ENCODE data around the gene SKOR1.

The SKOR1 gene

DNA sequence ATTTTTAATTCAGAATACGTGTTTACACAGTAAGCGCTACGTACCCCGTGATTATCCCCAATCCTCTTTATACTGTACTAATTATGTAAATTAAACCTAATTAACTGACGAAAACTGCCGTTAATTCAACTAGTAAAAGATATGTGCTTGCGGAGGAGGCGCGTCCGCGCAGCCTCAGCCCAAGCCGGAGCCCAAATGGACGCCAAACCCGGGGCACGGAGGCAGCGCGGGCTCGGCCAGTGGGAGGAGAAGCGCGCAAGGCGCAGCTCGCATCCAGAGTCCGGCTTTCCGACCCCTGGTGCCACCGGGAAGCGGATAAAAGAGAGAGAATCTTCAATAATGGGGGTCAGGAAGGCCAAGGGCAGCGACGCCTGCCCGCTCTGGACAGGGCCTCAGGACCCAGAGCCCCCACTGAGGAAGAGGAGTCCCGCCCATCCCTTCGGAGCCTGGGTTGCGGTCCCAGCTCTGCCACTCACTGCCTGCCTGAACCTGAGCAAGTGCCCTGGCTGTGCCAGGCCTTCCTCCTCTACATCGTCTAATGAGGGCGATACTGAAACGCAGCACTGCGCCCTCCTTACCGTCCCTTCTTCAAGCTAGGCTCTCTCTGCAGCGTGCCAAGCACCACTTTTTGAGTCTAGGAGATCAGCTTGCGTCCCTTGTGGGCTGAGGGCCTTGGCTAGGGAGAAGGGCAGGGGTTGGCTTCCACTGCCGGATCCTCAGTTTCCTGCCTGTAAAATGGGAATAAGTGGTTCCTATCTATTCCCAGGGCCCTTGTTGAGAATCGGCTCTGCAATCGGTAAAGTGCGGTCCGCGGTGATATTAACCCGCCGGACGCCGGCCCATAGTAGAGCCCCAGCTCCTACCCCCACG is 5.0 kb upstream of the SKOR1 start:
- no peak for DNase-seq

DNA sequence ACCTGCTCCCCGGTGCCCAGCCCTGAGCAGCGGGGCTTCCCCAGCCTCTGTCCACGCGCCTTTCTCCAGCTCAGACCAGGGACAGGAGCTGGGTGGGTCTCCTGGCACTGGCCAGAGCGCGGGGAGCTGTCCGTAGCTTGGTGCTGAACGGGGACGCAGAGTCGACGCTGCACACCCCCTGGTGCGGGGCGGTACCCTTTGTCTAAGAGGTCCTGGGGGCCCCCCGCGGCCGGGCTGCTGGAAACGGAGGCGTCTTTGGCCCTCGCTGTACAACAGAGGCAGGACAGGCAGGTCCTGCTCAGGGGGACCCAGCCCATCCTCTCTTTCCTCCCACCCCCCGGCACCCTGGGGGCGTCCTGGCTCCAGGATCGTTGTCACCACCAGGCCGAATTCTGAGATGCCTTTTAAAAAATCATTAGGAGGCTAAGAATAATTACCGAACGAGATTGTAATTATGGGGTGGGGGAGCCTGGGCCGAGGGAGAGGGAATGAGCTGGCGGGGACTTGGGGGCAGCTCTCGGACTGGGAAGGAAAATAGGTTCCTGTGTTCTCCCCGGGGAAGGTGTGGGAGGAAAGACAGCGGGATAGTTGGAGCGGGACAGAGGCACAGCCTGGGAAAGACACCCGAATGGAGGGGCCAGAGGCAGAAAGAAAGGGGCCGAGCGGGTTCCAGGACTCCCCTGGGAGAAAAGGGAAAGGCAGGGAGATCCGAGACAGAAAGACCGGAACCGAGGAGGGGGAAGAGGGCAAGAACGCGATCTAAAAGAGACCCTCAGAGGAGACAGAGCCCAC is 4.1 kb upstream of the SKOR1 start:
- no peak for DNase-seq

DNA sequence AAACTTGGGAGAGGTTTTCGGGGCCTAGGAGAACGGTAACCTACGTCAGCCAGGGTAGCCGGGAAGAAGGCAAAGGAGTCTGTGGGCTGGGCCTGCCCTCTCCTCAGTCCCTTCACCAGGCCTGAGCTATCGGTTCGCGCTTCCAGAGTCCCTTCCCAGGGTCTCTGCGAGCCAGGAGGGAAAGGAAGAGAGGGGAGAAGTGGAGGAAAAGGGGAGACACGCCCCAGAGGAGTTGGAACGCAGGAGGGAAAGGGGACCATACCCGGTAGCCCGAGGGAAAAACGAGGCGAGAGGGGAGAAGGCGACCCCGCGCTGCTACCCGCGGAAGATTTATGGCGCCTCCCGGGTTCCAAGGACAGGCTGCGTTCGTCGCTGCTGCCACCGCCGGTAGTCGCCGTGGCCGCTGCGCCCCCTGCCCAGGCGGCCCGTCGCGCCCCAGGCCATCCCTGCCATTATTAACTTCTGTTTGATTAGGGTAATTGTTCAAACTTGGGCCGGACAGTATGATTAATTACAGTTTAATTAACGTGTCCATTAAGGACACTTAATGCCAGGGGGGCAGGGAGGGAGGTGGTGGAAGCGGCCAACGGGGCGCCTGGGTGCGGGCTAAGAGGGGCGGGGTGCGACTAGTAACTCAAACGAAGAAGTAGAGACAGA is 3.4 kb upstream of the SKOR1 start:
- no peak for DNase-seq

DNA sequence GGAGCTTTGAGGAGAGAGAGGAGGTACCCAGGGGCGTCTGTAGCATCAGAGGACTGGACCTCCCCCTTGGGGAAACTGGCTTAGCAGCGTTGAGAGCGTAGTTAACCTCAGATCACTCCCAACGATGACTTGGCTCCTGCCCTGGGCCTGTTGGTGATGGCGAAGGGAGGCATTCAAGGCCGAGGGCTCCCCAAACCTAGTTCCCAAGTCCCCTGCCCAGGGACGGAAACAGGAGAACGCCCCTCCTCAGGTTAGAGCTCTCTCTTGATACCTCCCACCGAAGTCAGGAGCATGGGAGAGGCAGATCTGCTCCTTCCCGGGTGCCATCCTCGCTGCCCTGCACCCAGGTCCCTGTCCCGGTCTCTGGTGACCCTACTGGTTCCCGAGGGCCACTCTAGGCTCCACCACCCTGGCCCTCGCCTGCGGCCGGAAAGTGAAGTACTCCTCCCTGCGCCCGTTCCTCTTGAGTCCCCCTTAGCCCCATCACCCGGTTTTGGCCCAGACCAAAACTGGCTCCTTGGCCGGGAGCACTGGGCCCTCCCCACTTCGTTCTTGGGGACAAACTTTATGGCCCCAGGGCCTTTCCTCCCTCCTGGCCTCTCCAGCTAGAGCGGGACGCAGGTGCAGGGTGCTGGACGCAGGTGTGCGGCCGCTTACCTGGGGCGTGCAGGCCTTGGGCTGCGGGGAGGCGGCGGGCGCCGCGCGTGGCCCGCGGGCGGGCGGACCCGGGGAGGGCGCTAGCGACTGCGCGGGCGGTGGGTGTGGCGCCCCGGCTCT is 2.6 kb upstream of the SKOR1 start:
- no peak for DNase-seq

DNA sequence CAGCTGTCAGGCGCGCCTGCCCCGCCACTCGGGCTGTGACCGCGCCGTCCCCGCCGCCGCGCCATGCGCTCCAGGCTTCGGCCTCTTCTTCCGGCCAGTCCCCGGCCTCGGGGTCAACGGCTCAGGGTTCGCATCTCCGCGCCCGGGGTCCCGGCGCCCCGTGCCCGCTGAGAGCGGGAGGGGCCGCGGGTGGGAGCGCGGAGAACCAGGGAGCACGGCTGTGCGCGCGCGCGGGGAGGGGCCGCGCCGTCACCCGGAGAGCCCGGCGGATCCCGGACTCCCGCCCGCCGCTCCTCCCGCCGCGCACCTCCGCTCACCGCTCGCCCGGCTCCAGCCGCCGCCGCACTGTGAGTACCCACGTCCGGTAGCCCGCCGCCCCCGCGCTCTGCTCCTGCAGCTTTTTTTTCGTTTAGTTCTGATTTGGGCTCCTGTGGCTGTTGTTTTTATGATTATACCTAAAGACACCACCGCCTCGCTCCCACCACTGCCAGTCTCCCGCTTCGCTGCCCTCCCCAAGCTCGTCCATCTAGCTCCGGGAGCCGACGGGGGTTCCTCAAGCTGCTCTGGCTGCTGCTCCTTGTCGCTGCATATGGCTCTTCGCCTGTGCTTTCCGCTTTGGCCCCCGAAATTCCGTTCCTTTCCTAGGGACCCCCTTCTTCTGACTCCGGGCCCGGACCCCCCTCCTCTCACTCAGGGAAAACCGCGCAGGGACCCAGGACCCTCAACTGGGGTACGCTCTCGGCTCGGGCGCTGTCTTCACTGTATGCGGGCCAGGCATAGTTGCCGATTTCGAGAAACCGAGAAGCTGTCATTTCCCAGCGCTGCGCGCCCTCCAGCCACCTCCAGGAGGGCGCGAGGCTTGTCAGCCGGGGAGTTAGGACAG is 1.8 kb upstream of the SKOR1 start:
- DNase-seq: no peak

DNA sequence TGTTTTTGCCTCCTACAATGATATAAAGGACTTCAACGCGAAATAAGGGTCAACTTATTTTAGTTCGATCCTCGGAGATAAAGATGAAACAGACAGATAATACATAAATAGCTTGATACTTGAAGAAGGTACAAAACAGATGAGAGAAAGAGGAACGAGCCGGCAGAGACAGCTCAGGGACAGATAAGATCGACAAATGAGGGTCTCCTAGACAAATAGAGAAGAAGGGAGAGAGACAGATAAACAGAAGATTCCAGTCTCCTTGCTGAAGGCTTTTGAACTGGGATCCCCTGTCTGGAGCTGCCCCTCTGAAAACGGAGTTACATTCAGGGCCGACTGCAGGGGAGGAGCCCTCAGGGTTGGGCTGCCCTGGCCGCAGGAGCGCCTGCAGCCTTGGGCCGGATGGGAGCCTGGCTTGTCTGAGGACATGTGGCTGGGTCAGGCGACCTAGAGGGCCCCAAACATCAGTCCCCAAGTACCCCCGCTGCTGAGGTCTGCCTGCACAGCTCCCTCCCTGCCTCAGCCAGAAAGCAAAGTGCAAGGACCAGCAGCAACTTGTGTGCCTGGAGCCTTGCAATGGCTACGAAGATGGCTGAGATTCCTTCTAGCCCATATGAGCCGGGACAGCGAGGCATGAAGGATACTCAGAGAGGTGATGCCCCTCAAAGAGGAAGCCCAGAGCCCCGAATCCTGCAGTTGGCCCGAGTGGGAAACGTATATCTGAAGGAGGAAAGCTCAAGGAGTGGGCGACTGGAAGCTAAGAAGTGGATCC is 926 bp upstream of the SKOR1 start:
- DNase-seq: no peak

DNA sequence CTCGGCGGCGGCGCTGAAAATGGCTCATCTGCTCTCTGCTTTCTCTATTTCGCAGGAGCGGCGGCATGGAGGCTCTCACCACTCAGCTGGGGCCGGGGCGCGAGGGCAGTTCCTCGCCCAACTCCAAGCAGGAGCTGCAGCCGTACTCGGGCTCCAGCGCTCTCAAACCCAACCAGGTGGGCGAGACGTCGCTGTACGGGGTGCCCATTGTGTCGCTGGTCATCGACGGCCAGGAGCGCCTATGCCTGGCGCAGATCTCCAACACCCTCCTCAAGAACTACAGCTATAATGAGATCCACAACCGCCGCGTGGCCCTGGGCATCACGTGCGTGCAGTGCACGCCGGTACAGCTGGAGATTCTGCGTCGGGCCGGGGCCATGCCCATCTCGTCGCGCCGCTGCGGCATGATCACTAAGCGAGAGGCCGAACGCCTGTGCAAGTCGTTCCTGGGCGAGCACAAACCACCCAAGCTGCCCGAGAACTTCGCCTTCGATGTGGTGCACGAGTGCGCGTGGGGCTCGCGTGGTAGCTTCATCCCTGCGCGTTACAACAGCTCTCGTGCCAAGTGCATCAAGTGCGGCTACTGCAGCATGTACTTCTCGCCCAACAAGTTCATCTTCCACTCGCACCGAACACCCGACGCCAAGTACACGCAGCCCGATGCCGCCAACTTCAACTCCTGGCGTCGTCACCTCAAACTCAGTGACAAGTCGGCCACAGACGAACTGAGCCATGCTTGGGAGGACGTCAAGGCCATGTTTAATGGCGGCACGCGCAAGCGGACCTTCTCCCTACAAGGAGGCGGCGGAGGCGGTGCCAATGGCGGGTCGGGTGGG is 790 bp downstream of the SKOR1 start:
- no peak for DNase-seq

DNA sequence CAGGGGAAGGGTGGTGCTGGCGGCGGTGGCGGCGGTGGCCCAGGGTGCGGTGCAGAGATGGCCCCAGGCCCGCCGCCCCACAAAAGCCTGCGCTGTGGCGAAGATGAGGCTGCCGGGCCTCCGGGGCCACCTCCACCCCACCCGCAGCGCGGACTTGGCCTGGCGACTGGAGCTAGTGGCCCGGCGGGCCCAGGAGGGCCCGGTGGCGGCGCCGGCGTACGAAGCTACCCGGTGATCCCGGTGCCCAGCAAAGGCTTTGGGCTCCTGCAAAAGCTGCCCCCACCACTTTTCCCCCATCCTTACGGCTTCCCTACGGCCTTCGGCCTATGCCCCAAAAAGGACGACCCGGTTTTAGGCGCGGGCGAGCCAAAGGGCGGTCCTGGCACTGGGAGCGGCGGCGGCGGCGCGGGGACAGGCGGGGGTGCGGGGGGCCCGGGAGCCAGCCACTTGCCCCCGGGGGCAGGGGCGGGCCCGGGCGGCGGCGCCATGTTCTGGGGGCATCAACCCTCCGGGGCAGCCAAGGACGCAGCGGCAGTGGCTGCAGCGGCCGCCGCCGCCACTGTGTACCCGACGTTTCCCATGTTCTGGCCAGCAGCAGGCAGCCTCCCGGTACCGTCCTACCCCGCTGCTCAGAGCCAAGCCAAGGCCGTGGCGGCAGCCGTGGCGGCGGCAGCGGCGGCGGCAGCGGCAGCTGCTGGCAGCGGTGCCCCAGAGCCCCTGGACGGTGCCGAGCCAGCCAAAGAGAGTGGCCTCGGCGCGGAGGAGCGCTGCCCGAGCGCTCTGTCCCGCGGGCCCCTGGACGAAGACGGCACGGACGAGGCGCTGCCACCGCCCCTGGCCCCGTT is 1.6 kb downstream of the SKOR1 start:
- no peak for DNase-seq

DNA sequence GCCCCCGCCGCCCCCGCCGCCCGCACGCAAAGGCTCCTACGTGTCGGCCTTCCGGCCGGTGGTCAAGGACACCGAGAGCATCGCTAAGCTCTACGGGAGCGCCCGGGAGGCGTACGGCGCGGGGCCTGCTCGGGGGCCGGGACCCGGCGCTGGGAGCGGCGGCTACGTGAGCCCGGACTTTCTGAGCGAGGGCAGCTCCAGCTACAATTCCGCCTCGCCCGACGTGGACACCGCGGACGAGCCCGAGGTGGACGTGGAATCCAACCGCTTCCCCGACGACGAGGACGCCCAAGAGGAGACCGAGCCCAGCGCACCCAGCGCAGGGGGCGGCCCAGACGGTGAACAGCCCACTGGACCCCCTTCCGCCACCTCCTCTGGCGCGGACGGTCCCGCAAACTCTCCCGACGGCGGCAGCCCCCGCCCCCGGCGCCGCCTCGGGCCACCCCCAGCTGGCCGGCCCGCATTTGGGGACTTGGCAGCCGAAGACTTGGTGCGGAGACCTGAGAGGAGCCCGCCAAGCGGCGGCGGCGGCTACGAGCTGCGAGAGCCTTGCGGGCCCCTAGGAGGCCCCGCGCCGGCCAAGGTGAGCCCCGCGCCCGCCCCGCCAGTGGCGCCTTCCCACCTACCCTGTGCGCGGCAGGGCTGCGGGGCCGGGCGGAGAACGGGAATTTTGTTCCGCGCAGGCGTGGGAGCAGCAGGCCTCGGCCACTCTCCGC is 2.4 kb downstream of the SKOR1 start:
- DNase-seq: no peak

DNA sequence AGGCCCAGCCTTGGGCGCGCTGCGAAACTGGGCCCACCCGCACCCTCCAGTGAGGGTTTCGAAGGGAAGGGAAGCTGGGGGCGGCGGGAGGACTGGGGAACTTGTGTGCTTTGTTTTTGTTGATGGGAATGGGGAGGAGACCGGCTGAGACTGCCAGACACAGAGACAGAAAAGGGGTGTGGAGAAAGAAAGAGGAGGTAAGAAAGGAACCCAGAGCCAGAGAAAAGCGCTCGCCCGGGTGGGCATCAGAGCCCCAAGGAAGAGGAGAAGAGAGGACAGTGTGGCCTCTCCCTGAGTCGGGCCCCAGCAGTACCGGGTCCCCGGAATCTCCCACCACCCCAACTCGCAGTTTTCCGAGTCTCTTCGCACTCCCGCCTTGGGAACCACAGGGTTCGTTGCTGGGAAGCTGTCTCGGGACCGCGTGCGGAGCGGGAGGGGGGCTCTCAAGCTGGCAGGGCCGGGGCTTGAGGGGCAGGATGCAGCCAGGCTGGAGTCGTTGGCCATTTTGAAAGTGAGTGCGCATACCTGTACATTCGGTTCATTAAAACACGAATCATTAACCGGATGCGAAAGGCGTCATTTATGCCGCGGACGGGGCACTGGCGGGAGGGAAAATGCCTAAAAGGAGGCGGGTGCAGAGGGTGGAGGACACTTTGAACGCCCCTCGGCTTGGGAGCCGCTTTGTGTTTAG is 3.1 kb downstream of the SKOR1 start:
- no peak for DNase-seq

DNA sequence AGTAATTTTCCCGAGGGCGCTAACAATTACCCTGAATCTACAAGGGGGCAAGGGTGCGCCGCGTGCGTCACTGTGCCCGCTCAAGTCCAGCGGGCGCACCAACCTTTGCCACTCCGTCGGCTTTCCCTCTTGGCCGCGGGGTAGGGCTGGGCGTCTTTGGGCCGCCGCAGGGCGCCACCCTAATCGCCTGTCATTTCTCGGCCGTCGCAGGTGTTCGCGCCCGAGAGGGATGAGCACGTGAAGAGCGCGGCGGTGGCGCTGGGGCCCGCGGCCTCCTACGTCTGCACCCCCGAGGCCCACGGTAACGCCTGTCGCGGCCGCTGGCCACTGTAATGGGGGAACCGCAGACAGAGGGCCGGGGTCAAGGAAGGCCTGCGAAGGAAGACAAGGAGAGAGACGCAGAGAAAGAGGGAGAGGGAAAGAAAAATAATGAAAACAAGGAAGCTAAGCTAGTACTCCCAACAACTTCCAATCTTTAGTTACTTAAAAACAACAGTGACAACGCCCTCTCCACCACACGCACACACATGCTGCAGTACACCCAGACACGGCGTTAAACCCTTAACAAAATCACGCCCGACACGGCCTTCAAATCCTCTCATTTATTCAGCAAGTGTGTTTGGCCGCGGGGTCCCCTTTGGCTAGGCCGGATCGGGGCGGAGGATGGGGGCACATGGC is 3.8 kb downstream of the SKOR1 start:
- DNase-seq: no peak

DNA sequence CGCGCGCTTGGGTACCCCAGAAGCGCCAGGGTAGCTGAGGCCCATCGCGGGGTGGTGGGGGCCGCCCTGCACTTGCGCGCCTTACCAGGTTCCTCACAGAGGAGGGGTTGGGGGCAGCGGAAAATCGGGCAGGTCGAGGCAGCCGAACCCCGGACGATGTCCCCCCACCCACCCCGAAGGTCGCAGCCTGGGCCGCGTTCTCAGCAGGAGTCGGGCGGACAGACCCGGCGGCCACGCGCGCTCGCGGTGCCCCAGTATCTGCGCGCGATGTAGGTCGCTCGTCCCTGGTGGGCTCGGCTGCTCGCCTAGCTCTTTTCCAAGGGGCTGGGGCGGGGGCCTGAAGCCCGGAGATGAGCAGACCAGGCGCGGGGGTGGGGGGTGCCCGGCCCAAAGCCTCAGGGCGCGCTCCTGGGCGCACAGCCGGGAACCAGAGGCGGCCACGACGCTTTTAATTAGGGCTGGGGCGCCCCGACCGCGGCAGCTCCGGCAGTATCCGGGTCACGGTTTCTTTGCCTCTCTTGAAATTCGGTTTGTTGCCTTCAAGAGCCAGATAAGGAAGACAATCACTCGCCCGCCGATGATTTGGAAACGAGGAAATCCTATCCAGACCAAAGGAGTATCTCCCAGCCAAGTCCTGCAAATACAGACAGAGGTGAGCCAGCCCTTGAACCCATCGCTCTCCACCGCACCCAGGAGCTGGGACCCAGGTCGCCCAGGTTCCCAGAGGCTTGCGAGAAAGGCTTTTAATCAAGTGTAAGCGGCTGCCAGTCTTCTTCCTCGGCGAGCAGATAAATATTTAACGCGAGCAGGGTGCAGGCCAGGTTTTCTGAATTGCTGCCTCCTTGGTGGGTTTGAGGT is 4.6 kb downstream of the SKOR1 start:
- no peak for DNase-seq

DNA sequence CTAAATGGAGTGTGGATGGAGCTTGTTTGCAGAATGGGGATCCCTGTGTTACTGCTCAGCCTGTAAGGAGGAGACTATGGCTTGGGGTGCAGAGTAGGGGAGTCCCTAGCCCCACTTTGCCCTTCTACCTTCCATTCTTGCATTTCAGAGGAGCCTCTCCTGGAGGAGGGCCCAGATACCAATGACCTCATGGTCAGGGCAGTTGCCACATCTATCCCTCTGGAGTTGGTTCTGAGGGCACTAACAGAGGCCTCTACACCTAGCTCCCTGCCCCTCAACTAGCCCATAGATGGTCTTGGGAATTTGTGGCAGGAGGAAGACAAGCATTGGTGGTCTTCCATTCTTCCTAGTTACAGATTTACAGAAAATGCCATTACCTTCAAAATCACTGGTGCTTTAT is 6.1 kb downstream of the SKOR1 start:
- DNase-seq: no peak

DNA sequence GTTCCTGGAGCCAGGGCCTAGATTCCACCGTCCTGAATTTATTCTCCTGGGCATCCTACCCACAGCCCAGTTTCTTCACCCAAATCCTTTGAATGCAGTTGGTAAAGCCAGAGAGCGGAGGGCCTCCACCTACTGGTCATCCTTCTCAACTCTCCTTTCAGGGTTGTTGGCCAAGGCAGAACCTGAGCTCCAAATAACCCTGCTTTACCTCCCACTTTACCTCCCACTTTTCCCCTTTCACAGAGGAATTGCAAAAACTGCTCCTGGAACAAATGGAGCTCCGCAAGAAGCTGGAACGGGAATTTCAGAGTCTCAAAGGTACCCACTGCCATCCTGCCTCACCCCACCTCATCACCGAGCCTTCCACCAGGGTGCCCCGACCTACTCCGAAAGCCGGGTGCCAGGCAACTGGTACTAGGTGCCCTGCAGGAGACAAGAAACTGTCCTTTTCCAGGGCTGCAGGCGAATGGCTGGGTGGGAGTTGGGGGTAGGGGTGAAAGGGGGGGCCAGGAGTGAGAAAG is 6.8 kb downstream of the SKOR1 start:
- DNase-seq: no peak

DNA sequence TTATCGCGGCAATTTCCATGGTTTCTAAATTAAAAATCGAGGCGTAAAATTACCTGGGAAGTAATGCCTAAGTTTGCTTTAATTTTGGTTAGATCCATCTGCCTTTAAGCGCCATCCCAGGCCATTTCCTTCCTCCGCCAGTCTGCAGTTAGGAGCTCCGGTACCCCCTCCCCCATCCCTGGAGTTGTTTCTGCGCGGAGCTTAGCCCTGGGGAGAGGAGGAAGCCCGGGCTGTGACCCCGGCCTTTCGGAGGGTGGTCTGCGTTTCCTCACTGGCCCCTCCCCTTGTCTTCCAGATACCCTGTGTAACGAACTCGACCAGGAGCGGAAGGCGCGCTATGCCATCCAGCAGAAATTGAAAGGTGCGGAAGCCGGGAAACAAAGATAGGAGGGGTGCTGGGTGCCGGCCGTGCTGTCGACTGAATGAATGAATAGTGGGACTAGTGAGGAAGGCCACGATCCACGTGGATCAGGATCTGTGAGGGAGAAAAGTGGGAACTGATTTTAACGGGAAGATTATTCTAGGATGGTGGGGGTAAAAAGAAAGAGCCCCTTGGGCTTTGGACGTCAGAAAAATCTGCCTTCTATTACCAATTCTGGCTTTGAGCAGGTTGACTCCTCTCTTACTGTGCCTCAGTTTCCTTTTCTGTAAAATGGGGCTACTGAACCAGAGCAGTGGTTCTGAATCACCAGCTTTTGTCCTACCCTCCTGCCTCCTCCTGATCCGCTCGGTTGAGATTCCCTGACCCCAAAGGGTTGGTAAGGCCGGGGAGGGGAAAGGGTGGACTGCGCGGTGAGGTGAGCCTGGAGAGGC is 7.8 kb downstream of the SKOR1 start:
- DNase-seq: no peak

Data from activated CD4-positive, alpha-beta T cell treated with anti-CD3 and anti-CD28 coated beads, Interleukin-2, amount 50 U/mL, for 16 hours (primary cell).